HepG2 (cell line): ENCODE data around the gene LRRC70. TPM values are rescaled to one million over a fixed set of nuclear protein-coding genes. Genes with fewer than 3 reads are reported as not detected.

Source experiments
- CREB1 ChIP-seq, 2 experiments: fragments of 450-650 bp in 1 of 2; IDR thresholded peaks; 2 replicates each; pipeline ENCODE4 v1.6.1; 2016 to 2017; ENCODE audit warnings: control low read depth in 1 of 2, mild to moderate bottlenecking in 1 of 2, missing compliant biosample characterization in 1 of 2, missing genetic modification characterization in 1 of 2
- CREBL2 ChIP-seq: sonication (generic); formaldehyde crosslinking; IDR thresholded peaks from 2 replicates; pipeline ENCODE4 v1.8.1; 2023; ENCODE audit warnings: missing genetic modification reagents, mild to moderate bottlenecking, borderline replicate concordance
- FOXP1 ChIP-seq, 2 experiments: fragments of 450-650 bp in 1 of 2; IDR thresholded peaks; 2 replicates each; pipeline ENCODE4 v1.6.1; 2017 to 2018; ENCODE audit warnings: antibody characterized with exemption in 1 of 2
- IKZF1 ChIP-seq: fragments of 450-650 bp; IDR thresholded peaks from 2 replicates; pipeline ENCODE4 v1.7.1; 2016
- NFYB ChIP-seq: sonication (generic); formaldehyde crosslinking; IDR thresholded peaks from 2 replicates; pipeline ENCODE4 v1.4.0; 2020; ENCODE audit warnings: missing genetic modification reagents
- NONO ChIP-seq, 2 experiments: fragments of 450-650 bp in 1 of 2; sonication (generic) in 1 of 2; formaldehyde crosslinking in 1 of 2; IDR thresholded peaks in 1 of 2; conservative IDR thresholded peaks in 1 of 2; 2 replicates each; pipeline versions ENCODE4 v1.6.1 to v1.8.0; 2017 to 2022; ENCODE audit warnings: mild to moderate bottlenecking in 1 of 2, missing genetic modification reagents in 1 of 2, moderate library complexity in 1 of 2
- NR2C2 ChIP-seq: sonication (generic); formaldehyde crosslinking; IDR thresholded peaks from 2 replicates; pipeline ENCODE4 v1.4.0; 2020; ENCODE audit warnings: missing genetic modification reagents, mild to moderate bottlenecking, moderate library complexity, borderline replicate concordance
- PAXIP1 ChIP-seq: sonication (generic); formaldehyde crosslinking; conservative IDR thresholded peaks from 2 replicates; pipeline ENCODE4 v1.4.0; 2020; ENCODE audit warnings: mild to moderate bottlenecking, missing genetic modification reagents, moderate library complexity
- POGZ ChIP-seq: sonication (generic); formaldehyde crosslinking; IDR thresholded peaks from 2 replicates; pipeline ENCODE4 v1.4.0; 2020; ENCODE audit warnings: mild to moderate bottlenecking, missing genetic modification reagents
- SOX5 ChIP-seq: IDR thresholded peaks from 2 replicates; pipeline ENCODE4 v1.6.1; 2016; ENCODE audit warnings: borderline replicate concordance
- ZFX ChIP-seq: sonication (generic); formaldehyde crosslinking; IDR thresholded peaks from 2 replicates; pipeline ENCODE4 v1.4.0; 2020; ENCODE audit warnings: mild to moderate bottlenecking, low read depth, missing genetic modification reagents, moderate library complexity
- ZNF292 ChIP-seq: sonication (generic); formaldehyde crosslinking; IDR thresholded peaks from 2 replicates; pipeline ENCODE4 v1.8.1; 2022; ENCODE audit warnings: mild to moderate bottlenecking, low read depth, missing genetic modification reagents, borderline replicate concordance
- ZNF569 ChIP-seq: sonication (generic); formaldehyde crosslinking; IDR thresholded peaks from 2 replicates; pipeline ENCODE4 v1.5.0; 2020; ENCODE audit warnings: mild to moderate bottlenecking, missing genetic modification reagents, moderate library complexity, borderline replicate concordance
- ZNF772 ChIP-seq: sonication (generic); formaldehyde crosslinking; IDR thresholded peaks from 2 replicates; pipeline ENCODE4 v1.5.0; 2020; ENCODE audit warnings: mild to moderate bottlenecking, missing genetic modification reagents
- ZNF782 ChIP-seq: sonication (generic); formaldehyde crosslinking; IDR thresholded peaks from 2 replicates; pipeline ENCODE4 v1.4.0; 2020; ENCODE audit warnings: missing genetic modification reagents, mild to moderate bottlenecking, borderline replicate concordance
- polyA plus RNA-seq, 8 experiments: library from polyadenylated mRNA; depleted of rRNA in 3 of 8; stranded (reverse) in 7 of 8; unstranded in 1 of 8; fragments of >200 nt; fragmentation: Illumina TruSeq in 4 of 8; extraction: Trizol in 4 of 8; gene quantifications; 2 replicates each; pipeline versions ENCODE4 v1.2.1 to v1.2.3, GENCODE V29; 2011 to 2016; ENCODE audit warnings: low read depth in 4 of 8, missing spikeins in 1 of 8, mixed read lengths in 1 of 8; ENCODE audit not compliant: insufficient read depth in 1 of 8
- total RNA-seq, 5 experiments: library from RNA; depleted of rRNA; stranded (reverse); fragments of >200 nt; fragmentation: Illumina TruSeq; extraction: Trizol; gene quantifications; 2 replicates each; pipeline ENCODE4 v1.2.3, GENCODE V29; 2016; ENCODE audit warnings: low read depth in 1 of 5
- TF ChIP-seq, protein P1 (sequence below): IDR thresholded peaks from 2 replicates; pipeline ENCODE4 v1.4.0; 2020; ENCODE audit warnings: mild to moderate bottlenecking, missing genetic modification reagents
- TF ChIP-seq, protein P2 (sequence below): sonication (generic); formaldehyde crosslinking; IDR thresholded peaks from 2 replicates; pipeline ENCODE4 v1.8.1; 2022; ENCODE audit warnings: mild to moderate bottlenecking, missing genetic modification reagents
- TF ChIP-seq, protein P3 (sequence below): sonication (generic); formaldehyde crosslinking; IDR thresholded peaks from 2 replicates; pipeline ENCODE4 v1.4.0; 2020; ENCODE audit warnings: missing genetic modification reagents, borderline replicate concordance

Gene LRRC70
- total and polyA plus RNA-seq, 2 of the 13 experiments (the other 11 are each of a cell fraction or from before 2014, with no cell fraction given): 0.05 to 0.71 TPM

DNA sequence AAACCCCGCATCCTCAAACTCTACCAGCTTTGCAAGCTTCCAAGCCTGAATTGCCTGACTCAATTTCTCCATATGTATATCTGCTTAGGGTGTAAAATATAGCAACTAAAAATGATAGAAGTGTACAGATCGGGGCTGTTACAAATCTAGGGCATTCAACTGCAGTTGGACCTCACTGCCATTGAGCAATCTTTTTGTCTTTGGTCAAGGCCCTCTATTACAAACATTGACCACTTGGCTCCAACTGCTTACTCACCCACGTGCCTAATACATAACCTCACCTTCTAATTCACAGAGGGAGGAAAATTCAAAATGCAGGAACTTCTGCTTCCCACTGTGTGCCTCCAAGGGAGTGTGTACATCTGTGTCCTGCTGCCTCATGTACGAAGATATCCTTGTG, 10.0 kb downstream of the LRRC70 start (continued):
- TF ChIP-seq PAXIP1 (CRISPR knock-in tag) (peak; percentile 66), ZNF569 (CRISPR knock-in tag) (no peak), IKZF1 (no peak), FOXP1 (IDR thresholded peaks at IDR 0.05) (no peak), FOXP1 (CRISPR knock-in tag; IDR thresholded peaks at IDR 0.05) (peak; percentile 14; the same call in 1 of the 2 replicates), ZNF292 (CRISPR knock-in tag) (no peak), ZNF782 (CRISPR knock-in tag) (peak; percentile 44; the same call in 1 of the 2 replicates), NONO (IDR thresholded peaks at IDR 0.05) (no peak), NONO (CRISPR knock-in tag; conservative IDR thresholded peaks at IDR 0.05) (0 out of 2 replicates have a peak, but pooled peaks have one; percentile 46), CREB1 (IDR thresholded peaks at IDR 0.05) (no peak), CREB1 (CRISPR knock-in tag; IDR thresholded peaks at IDR 0.05) (peak; percentile 13; the same call in 1 of the 2 replicates), ZNF772 (no peak), CREBL2 (CRISPR knock-in tag) (no peak), NFYB (no peak), SOX5 (CRISPR knock-in tag) (peak; percentile 40; the same call in 1 of the 2 replicates), ZFX (CRISPR knock-in tag) (0 out of 2 replicates have a peak, but pooled peaks have one; percentile 19), POGZ (CRISPR knock-in tag) (peak; percentile 83), NR2C2 (peak; percentile 32; the same call in 1 of the 2 replicates)
- TF ChIP-seq, protein P1, sequence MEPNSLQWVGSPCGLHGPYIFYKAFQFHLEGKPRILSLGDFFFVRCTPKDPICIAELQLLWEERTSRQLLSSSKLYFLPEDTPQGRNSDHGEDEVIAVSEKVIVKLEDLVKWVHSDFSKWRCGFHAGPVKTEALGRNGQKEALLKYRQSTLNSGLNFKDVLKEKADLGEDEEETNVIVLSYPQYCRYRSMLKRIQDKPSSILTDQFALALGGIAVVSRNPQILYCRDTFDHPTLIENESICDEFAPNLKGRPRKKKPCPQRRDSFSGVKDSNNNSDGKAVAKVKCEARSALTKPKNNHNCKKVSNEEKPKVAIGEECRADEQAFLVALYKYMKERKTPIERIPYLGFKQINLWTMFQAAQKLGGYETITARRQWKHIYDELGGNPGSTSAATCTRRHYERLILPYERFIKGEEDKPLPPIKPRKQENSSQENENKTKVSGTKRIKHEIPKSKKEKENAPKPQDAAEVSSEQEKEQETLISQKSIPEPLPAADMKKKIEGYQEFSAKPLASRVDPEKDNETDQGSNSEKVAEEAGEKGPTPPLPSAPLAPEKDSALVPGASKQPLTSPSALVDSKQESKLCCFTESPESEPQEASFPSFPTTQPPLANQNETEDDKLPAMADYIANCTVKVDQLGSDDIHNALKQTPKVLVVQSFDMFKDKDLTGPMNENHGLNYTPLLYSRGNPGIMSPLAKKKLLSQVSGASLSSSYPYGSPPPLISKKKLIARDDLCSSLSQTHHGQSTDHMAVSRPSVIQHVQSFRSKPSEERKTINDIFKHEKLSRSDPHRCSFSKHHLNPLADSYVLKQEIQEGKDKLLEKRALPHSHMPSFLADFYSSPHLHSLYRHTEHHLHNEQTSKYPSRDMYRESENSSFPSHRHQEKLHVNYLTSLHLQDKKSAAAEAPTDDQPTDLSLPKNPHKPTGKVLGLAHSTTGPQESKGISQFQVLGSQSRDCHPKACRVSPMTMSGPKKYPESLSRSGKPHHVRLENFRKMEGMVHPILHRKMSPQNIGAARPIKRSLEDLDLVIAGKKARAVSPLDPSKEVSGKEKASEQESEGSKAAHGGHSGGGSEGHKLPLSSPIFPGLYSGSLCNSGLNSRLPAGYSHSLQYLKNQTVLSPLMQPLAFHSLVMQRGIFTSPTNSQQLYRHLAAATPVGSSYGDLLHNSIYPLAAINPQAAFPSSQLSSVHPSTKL (CRISPR knock-in tag): peak; percentile 65
- TF ChIP-seq, protein P2, sequence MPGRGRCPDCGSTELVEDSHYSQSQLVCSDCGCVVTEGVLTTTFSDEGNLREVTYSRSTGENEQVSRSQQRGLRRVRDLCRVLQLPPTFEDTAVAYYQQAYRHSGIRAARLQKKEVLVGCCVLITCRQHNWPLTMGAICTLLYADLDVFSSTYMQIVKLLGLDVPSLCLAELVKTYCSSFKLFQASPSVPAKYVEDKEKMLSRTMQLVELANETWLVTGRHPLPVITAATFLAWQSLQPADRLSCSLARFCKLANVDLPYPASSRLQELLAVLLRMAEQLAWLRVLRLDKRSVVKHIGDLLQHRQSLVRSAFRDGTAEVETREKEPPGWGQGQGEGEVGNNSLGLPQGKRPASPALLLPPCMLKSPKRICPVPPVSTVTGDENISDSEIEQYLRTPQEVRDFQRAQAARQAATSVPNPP (CRISPR knock-in tag): 0 out of 2 replicates have a peak, but pooled peaks have one; percentile 37
- TF ChIP-seq, protein P3, sequence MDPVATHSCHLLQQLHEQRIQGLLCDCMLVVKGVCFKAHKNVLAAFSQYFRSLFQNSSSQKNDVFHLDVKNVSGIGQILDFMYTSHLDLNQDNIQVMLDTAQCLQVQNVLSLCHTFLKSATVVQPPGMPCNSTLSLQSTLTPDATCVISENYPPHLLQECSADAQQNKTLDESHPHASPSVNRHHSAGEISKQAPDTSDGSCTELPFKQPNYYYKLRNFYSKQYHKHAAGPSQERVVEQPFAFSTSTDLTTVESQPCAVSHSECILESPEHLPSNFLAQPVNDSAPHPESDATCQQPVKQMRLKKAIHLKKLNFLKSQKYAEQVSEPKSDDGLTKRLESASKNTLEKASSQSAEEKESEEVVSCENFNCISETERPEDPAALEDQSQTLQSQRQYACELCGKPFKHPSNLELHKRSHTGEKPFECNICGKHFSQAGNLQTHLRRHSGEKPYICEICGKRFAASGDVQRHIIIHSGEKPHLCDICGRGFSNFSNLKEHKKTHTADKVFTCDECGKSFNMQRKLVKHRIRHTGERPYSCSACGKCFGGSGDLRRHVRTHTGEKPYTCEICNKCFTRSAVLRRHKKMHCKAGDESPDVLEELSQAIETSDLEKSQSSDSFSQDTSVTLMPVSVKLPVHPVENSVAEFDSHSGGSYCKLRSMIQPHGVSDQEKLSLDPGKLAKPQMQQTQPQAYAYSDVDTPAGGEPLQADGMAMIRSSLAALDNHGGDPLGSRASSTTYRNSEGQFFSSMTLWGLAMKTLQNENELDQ (CRISPR knock-in tag): no peak
